HepG2 (cell line): Measurements from ENCODE around the gene GPS1. TPM values are rescaled to one million over a fixed set of nuclear protein-coding genes. Genes with fewer than 3 reads are reported as not detected.

Source experiments
- CC2D1A ChIP-seq: sonication (generic); formaldehyde crosslinking; IDR thresholded peaks from 2 replicates; pipeline ENCODE4 v1.8.1; 2023; ENCODE audit warnings: mild to moderate bottlenecking, missing genetic modification reagents
- EZH2 ChIP-seq: conservative IDR thresholded peaks from 2 replicates; pipeline ENCODE4 v1.6.1; 2012; ENCODE audit warnings: mild to moderate bottlenecking, low read depth, low read length, moderate library complexity
- FIP1L1 ChIP-seq: fragments of 200-400 bp; formaldehyde crosslinking; IDR thresholded peaks from 2 replicates; pipeline ENCODE4 v1.6.1; 2018; ENCODE audit warnings: low read depth, mild to moderate bottlenecking, low read length, moderate library complexity, borderline replicate concordance; ENCODE audit not compliant: insufficient read depth
- GPN1 ChIP-seq: sonication (generic); formaldehyde crosslinking; IDR thresholded peaks from 2 replicates; pipeline ENCODE4 v1.5.1; 2020; ENCODE audit warnings: missing genetic modification reagents, borderline replicate concordance
- HOXA3 ChIP-seq: sonication (generic); formaldehyde crosslinking; IDR thresholded peaks from 2 replicates; pipeline ENCODE4 v1.5.0; 2020; ENCODE audit warnings: missing genetic modification reagents
- PHB2 ChIP-seq: fragments of 450-650 bp; IDR thresholded peaks from 2 replicates; pipeline ENCODE4 v1.6.1; 2018; ENCODE audit not compliant: partially characterized antibody
- PITX1 ChIP-seq: sonication (generic); formaldehyde crosslinking; IDR thresholded peaks from 2 replicates; pipeline ENCODE4 v1.5.1; 2020; ENCODE audit warnings: mild to moderate bottlenecking, missing genetic modification reagents
- PLRG1 ChIP-seq: fragments of 450-650 bp; conservative IDR thresholded peaks from 2 replicates; pipeline ENCODE4 v1.6.1; 2016
- POGZ ChIP-seq: sonication (generic); formaldehyde crosslinking; IDR thresholded peaks from 2 replicates; pipeline ENCODE4 v1.4.0; 2020; ENCODE audit warnings: mild to moderate bottlenecking, missing genetic modification reagents
- RERE ChIP-seq: IDR thresholded peaks from 2 replicates; pipeline ENCODE4 v1.6.1; 2016; ENCODE audit warnings: low read depth, missing genetic modification reagents, missing compliant biosample characterization
- SIX1 ChIP-seq: sonication (generic); formaldehyde crosslinking; IDR thresholded peaks from 2 replicates; pipeline ENCODE4 v1.4.0; 2020; ENCODE audit warnings: missing genetic modification reagents, borderline replicate concordance
- SMARCC2 ChIP-seq: fragments of 450-650 bp; IDR thresholded peaks from 2 replicates; pipeline ENCODE4 v1.6.1; 2017; ENCODE audit warnings: antibody characterized with exemption, mild to moderate bottlenecking
- ZBTB1 ChIP-seq: sonication (generic); formaldehyde crosslinking; IDR thresholded peaks from 2 replicates; pipeline ENCODE4 v1.4.0; 2020; ENCODE audit warnings: missing genetic modification reagents, borderline replicate concordance
- ZBTB40 ChIP-seq, 2 experiments: fragments of 450-650 bp in 1 of 2; sonication (generic) in 1 of 2; formaldehyde crosslinking in 1 of 2; IDR thresholded peaks; 2 replicates each; pipeline versions ENCODE4 v1.6.1 to v1.8.0; 2016 to 2022; ENCODE audit warnings: antibody characterized with exemption in 1 of 2, mild to moderate bottlenecking in 1 of 2, missing genetic modification reagents in 1 of 2
- polyA plus RNA-seq, 8 experiments: library from polyadenylated mRNA; depleted of rRNA in 3 of 8; stranded (reverse) in 7 of 8; unstranded in 1 of 8; fragments of >200 nt; fragmentation: Illumina TruSeq in 4 of 8; extraction: Trizol in 4 of 8; gene quantifications; 2 replicates each; pipeline versions ENCODE4 v1.2.1 to v1.2.3, GENCODE V29; 2011 to 2016; ENCODE audit warnings: low read depth in 4 of 8, missing spikeins in 1 of 8, mixed read lengths in 1 of 8; ENCODE audit not compliant: insufficient read depth in 1 of 8
- total RNA-seq, 5 experiments: library from RNA; depleted of rRNA; stranded (reverse); fragments of >200 nt; fragmentation: Illumina TruSeq; extraction: Trizol; gene quantifications; 2 replicates each; pipeline ENCODE4 v1.2.3, GENCODE V29; 2016; ENCODE audit warnings: low read depth in 1 of 5

GPS1 gene
- total and polyA plus RNA-seq, 2 of the 13 experiments (the other 11 are each of a cell fraction or from before 2014, with no cell fraction given), result 124 to 128 TPM

DNA sequence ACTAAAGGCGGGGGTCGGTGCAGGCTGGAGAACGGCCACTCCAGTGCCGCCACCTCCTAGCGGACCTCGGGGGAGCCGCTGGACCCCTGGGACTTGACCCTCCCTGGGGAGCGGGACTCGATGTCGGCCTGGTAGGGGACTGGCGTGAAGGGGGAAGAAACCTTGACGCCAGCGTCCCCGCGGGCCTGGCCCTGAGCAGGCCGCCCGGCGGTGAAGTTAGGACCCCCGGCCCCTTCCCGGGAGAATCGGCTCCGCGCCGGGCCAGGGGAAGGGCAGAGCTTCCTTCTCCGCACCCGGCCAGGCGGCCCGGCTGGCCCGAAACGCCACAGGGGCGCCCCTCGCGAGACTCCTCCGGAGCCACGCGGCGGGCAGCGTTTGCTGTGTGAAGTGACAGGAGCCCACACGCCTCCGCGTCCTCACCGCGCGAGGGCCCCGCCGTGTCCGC, 13.5 kb downstream of the GPS1 start (continued):
- TF ChIP-seq HOXA3 (CRISPR knock-in tag), result no peak; the same call in 1 of the 2 replicates
- TF ChIP-seq EZH2, result no peak
- no peak for TF ChIP-seq FIP1L1
- TF ChIP-seq GPN1 (CRISPR knock-in tag), result no peak
- TF ChIP-seq ZBTB1, result no peak
- TF ChIP-seq SIX1, result no peak
- TF ChIP-seq PITX1 (CRISPR knock-in tag), result no peak
- TF ChIP-seq SMARCC2, result no peak
- no peak; the same call in 1 of the 2 replicates for TF ChIP-seq RERE (CRISPR knock-in tag)
- no peak for TF ChIP-seq POGZ (CRISPR knock-in tag)
- TF ChIP-seq CC2D1A (CRISPR knock-in tag), result no peak
- no peak for TF ChIP-seq PLRG1
- no peak for TF ChIP-seq PHB2
- no peak for TF ChIP-seq ZBTB40 (IDR thresholded peaks at IDR 0.05)
- TF ChIP-seq ZBTB40 (CRISPR knock-in tag; IDR thresholded peaks at IDR 0.05), result no peak
